GM13976 (cell line): ENCODE data around the gene NOTCH1.

Experiments
- DNase-seq: peaks from one replicate; pipeline ENCODE4 v3.0.0; 2012; ENCODE audit warnings: low spot score
- CTCF ChIP-seq: IDR thresholded peaks from 2 replicates; pipeline ENCODE4 v1.5.1; 2012; ENCODE audit warnings: borderline replicate concordance, mild to moderate bottlenecking; ENCODE audit not compliant: insufficient read depth; ENCODE audit errors: extremely low read depth, missing control alignments, control extremely low read depth
- in situ Hi-C: fragments of 300-500 bp; cut with MboI; formaldehyde crosslinking; loops from one replicate; pipeline ENCODE4 v1.12.0; 2022; ENCODE audit warnings: low sequenced_read_pairs, mixed read lengths, inconsistent platforms; ENCODE audit not compliant: unreplicated experiment

The NOTCH1 gene

GRCh38 chr9:136511670-136512592 lies 33.9 kb downstream of the NOTCH1 start:
- no peak for TF ChIP-seq CTCF
- in situ Hi-C loops, result no loop called here
- DNase-seq, result no peak

GRCh38 chr9:136511144-136511669 lies 34.6 kb downstream of the NOTCH1 start:
- TF ChIP-seq CTCF, result no peak
- in situ Hi-C loops, result no loop called here
- DNase-seq, result no peak

- in situ Hi-C loops, result no loop called here
These were observed 35.3 kb downstream of the NOTCH1 start for GRCh38 chr9:136510561-136510960.

GRCh38 chr9:136509549-136509948 lies 36.3 kb downstream of the NOTCH1 start:
- in situ Hi-C loops, result no loop called here
- no peak for TF ChIP-seq CTCF
- no peak for DNase-seq

More at GRCh38 chr9:136510561-136510960, 35.3 kb downstream of the NOTCH1 start:
- TF ChIP-seq CTCF, result no peak
- no peak for DNase-seq

- in situ Hi-C loops, result no loop called here
- no peak for TF ChIP-seq CTCF
These were observed 36.9 kb downstream of the NOTCH1 start for GRCh38 chr9:136508729-136509500.

GRCh38 chr9:136507992-136508375 lies 37.9 kb downstream of the NOTCH1 start:
- no peak for TF ChIP-seq CTCF
- no peak for DNase-seq
- in situ Hi-C loops, result no loop called here

More at GRCh38 chr9:136508729-136509500, 36.9 kb downstream of the NOTCH1 start:
- no peak for DNase-seq
